Duodenal mucosa (tissue), 2 donors: ENCODE data around the gene SLC2A4RG.

ENCODE experiments used
- H3K27ac ChIP-seq: one replicate; pipeline ENCODE4 v1.7.0; 2013; ENCODE audit warnings: low read depth, low read length
- H3K27me3 ChIP-seq, 2 donors: one replicate each; pipeline ENCODE4 v1.7.0; 2013; ENCODE audit warnings: low read length in 2 of 2, control low read depth in 1 of 2; ENCODE audit not compliant: insufficient read depth in 2 of 2, control insufficient read depth in 1 of 2
- H3K36me3 ChIP-seq, 2 donors: one replicate each; pipeline ENCODE4 v1.7.0; 2013; ENCODE audit warnings: low read length in 2 of 2, control low read depth in 1 of 2; ENCODE audit not compliant: insufficient read depth in 2 of 2, control insufficient read depth in 1 of 2
- H3K4me1 ChIP-seq, 2 donors: one replicate each; pipeline ENCODE4 v1.7.0; 2013; ENCODE audit warnings: low read length in 2 of 2, control low read depth in 1 of 2; ENCODE audit not compliant: insufficient read depth in 2 of 2, control insufficient read depth in 1 of 2
- H3K4me3 ChIP-seq, 2 donors: one replicate each; pipeline ENCODE4 v1.7.0; 2013; ENCODE audit warnings: low read length in 2 of 2, low read depth in 1 of 2
- H3K9ac ChIP-seq, 2 donors: one replicate each; pipeline ENCODE4 v1.7.0; 2013; ENCODE audit warnings: low read length in 2 of 2, low read depth in 1 of 2
- H3K9me3 ChIP-seq, 2 donors: one replicate each; pipeline ENCODE4 v1.7.0; 2013; ENCODE audit warnings: low read length in 2 of 2, control low read depth in 1 of 2; ENCODE audit not compliant: control insufficient read depth in 1 of 2

Gene SLC2A4RG

DNA sequence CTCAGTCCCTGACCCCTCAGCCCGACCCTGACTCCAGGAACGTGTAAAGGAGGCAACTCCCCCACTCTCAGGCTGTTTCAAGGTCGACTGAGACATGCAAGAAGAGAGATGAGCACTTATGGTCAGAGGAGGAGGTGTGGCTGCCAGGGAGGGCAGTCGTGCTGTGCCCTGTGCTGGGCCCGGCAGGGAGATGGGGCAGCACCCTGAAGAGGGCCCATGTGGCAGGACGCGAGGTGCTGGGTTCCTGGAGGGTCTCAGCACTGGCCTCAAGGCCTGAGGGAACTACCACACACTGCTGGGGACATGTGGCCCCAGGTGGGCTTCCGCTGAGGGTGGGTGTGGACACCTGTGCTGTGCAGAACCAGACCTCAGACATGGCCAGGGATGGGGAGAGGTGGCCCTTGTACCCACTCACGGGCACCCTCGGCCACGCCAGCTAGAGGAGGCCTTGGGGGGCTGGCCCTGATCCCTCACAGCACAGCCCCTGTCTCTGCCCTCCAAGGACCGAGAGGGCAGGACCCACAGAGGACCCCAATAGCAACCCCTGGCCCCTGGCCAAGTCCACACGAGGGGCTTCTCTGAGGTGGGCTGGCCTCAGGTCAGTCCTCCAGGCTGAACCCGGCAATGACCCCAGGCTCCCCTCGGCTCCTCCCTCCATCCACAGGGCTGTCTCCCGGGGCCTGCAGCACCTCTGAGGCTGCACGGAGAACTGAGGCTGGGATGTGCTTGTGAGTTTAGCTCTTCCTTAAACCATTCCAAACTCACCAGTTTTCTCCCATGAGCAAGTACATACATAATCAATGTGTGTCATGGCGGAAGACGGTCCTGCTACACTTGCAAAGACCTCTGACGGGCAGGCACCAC, 8.7 kb downstream of the SLC2A4RG start:
- Histone ChIP-seq H3K9me3 (no peaks in the 10 kb centered on the region), H3K4me1 (no peaks in the 10 kb centered on the region), H3K4me3 (no peak overlapping the region), H3K36me3 (peaks cover 0 to 4% of the 10 kb centered on the region in 2 donors), H3K27ac (no peak overlapping the region), H3K9ac (no peak overlapping the region), H3K27me3 (no peaks in the 10 kb centered on the region)

- no peak overlapping the region for H3K27ac ChIP-seq
- no peaks in the 10 kb centered on the region for H3K36me3 ChIP-seq
- H3K4me1 ChIP-seq = no peaks in the 10 kb centered on the region
- H3K9ac ChIP-seq = no peak overlapping the region
- no peak overlapping the region for H3K4me3 ChIP-seq
- no peaks in the 10 kb centered on the region for H3K27me3 ChIP-seq
- H3K9me3 ChIP-seq = no peaks in the 10 kb centered on the region
Measured at GRCh38 chr20:63748934-63749270, 9.3 kb downstream of the SLC2A4RG start.

DNA sequence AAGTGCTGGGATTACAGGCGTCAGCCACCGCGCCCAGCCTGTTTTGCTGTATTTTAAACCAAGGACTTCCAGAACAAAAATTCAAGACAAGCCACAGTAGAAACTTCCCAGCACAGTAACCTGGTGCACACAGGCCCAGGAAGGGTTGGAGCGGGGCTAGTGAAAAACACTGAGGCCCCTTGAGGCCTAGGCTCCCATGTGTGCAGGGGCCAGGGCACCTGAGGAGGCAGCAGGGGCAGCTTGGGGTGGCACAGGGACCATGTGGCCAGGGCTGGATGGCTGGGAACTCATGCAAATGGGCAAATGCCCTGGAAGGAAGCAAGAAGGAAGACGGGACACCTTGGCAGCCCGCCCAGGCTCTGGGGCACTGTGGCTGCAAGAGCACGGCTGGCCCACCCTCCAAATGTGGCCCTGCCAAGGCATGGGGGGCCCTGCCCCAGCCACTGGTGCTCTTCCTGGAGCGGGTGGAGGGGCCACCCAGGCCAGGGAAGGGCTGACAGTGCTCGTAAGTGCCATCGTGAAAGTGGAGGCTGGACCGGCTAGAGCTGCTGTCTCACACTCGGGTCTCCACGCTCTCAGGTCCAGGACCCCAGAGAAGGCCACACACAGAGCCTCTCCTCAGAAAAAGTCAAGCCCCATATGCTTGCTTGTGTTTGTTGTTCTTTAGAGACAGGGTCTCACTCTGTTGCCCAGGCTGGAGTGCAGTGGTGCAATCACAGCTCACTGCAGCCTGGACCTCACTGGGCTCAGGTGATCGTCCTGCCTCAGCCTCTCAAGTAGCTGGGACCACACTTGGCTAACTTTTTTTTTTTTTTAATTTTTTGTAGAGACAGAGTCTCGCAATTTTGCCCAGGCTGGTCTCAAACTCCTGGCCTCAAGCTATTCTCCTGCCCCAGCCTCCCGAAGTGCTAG, 10.3 kb downstream of the SLC2A4RG start:
- no peaks in the 10 kb centered on the region for H3K27me3 ChIP-seq
- no peak overlapping the region for H3K27ac ChIP-seq
- H3K9me3 ChIP-seq = no peaks in the 10 kb centered on the region
- H3K4me3 ChIP-seq = no peak overlapping the region
- H3K36me3 ChIP-seq = no peaks in the 10 kb centered on the region
- H3K4me1 ChIP-seq = no peaks in the 10 kb centered on the region
- no peak overlapping the region for H3K9ac ChIP-seq

DNA sequence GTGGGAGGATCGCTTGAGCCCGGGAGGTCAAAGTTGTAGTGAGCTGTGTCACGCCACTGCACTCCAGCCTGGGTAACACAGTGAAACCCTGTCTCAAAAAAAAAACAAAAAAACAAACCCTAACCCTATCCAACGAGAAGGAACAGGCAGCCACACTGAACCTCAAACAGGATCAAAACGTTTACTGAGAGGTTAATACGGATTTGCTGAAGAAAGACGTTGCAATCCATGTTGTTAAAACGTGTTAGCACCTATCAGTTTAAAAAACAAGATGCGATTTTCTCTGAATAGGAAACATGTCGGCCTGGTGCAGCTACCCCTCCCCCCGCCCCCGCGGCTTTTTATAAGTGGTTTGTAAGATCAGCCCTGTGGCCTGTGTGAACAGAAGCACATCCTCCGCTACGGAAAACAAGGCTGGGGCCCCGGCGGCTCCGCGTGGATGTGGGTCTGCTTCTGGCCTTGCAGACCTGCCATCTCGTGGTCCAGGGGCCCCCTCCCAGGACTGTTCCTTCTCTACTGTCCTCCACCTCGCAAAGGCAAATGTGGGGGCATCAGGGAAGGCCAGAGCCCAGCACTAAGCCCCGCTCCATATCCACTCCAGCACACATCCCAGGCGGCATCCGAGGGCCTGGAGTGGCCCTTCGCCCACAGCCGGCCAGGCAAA, 11.4 kb downstream of the SLC2A4RG start:
- Histone ChIP-seq H3K4me1 (no peaks in the 10 kb centered on the region), H3K36me3 (no peaks in the 10 kb centered on the region), H3K9ac (no peak overlapping the region), H3K9me3 (no peaks in the 10 kb centered on the region), H3K4me3 (no peak overlapping the region), H3K27ac (no peak overlapping the region), H3K27me3 (no peaks in the 10 kb centered on the region)

DNA sequence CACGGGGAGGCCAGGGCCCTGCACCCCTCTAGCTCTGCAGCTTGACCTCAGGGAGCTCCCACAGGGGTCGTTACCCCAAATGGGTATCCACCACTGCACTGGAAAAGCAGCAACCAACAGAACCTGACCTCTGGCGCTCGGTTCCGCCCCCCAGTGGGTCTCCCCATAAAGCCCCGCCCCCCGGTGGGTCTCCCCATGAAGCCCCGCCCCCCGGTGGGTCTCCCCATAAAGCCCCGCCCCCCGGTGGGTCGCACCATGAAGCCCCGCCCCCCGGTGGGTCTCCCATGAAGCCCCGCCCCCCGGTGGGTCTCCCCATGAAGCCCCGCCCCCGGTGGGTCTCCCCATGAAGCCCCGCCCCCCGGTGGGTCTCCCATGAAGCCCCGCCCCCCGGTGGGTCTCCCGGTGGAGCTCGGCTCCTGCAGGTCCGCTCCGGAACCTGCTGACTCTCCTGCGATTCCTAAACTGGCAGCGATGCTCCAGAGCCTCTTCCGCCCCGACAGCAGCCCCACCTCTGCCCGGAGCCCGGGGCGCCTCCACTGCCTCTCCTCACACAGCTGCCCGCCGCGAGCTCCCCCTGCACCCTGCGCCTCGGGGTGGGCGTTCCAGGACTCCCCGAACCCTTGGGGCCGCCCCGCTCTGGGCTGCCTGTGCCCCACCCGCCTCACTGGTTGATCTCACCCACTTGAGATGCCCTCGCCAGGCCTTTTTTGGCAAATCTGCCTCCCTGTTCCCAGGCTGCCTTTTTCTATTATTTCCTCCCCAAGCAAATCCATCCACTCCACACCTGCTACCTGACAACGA, 12.1 kb downstream of the SLC2A4RG start:
- H3K27ac ChIP-seq = no peak overlapping the region
- no peaks in the 10 kb centered on the region for H3K27me3 ChIP-seq
- no peak overlapping the region for H3K4me3 ChIP-seq
- H3K36me3 ChIP-seq = peaks cover 0 to under 1% of the 10 kb centered on the region in 2 donors
- no peaks in the 10 kb centered on the region for H3K9me3 ChIP-seq
- H3K4me1 ChIP-seq = no peaks in the 10 kb centered on the region
- H3K9ac ChIP-seq = no peak overlapping the region

DNA sequence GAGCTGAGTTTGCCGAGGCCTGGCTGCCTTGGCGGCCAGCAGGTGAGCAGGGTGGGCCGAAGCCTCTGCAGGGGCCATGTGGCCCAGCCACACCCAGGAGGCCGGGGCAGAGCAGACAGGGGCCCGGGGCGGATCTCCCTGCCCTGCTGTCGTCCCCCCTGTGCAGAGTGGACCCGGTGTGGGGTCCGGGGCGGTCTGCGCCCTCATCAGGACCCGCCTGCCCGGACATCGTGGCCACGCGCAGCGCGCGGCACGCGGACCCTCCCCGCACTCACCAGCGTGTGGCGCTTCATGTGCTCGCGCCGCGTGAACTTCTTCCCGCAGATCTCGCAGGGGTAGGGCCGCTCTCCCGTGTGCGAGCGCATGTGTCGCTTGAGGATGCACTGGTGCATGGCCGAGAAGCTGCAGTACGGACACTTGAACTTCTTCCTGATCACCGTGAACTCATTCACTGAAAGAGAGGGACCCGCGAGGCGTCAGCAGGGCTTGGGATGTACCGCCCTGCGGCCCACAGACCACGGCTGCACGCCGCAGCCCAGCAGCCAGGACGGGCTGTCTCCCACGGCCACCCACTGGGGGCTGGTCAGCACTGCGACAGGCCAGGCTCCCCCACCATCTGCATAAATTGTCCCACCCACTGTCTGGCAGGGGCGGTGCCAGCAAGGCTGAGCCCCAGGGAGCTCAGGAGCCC, 13.0 kb downstream of the SLC2A4RG start:
- Histone ChIP-seq H3K36me3 (peaks cover 0 to 2% of the 10 kb centered on the region in 2 donors), H3K4me3 (no peak overlapping the region), H3K9me3 (no peaks in the 10 kb centered on the region)

DNA sequence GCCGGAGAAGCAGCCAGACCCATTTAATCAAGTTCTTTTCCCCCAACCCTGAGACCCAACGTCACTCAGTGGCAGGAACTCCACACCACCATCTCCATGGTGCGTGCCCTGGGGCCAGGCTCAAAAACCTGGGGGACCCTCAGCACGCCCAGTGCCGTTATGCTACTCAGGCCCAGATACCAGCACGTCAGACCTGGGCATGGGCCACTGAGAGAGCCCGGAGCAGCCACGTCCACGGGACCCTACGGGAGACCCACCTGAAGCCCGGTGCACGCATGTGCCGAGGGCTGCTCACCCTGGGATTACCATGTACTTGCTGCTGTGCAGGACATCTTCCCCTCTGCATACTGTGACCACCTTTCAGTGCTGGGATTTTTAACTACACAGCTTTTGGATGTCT, 13.8 kb downstream of the SLC2A4RG start:
- no peaks in the 10 kb centered on the region for H3K4me1 ChIP-seq
- H3K9me3 ChIP-seq = no peaks in the 10 kb centered on the region
- H3K36me3 ChIP-seq = peaks cover 0 to 2% of the 10 kb centered on the region in 2 donors
- no peak overlapping the region for H3K27ac ChIP-seq
- H3K9ac ChIP-seq = no peak overlapping the region
- no peak overlapping the region for H3K4me3 ChIP-seq
- H3K27me3 ChIP-seq = no peaks in the 10 kb centered on the region

More for the DNA sequence above, 13.0 kb downstream of the SLC2A4RG start:
- H3K4me1 ChIP-seq = no peaks in the 10 kb centered on the region
- H3K27me3 ChIP-seq = no peaks in the 10 kb centered on the region
- H3K9ac ChIP-seq = no peak overlapping the region
- no peak overlapping the region for H3K27ac ChIP-seq

- H3K27ac ChIP-seq = no peak overlapping the region
- no peak overlapping the region for H3K4me3 ChIP-seq
- no peaks in the 10 kb centered on the region for H3K4me1 ChIP-seq
- H3K27me3 ChIP-seq = no peaks in the 10 kb centered on the region
- no peak overlapping the region for H3K9ac ChIP-seq
- peaks cover 0 to 2% of the 10 kb centered on the region in 2 donors for H3K36me3 ChIP-seq
- H3K9me3 ChIP-seq = no peaks in the 10 kb centered on the region
Measured at GRCh38 chr20:63754008-63754407, 14.4 kb downstream of the SLC2A4RG start.

DNA sequence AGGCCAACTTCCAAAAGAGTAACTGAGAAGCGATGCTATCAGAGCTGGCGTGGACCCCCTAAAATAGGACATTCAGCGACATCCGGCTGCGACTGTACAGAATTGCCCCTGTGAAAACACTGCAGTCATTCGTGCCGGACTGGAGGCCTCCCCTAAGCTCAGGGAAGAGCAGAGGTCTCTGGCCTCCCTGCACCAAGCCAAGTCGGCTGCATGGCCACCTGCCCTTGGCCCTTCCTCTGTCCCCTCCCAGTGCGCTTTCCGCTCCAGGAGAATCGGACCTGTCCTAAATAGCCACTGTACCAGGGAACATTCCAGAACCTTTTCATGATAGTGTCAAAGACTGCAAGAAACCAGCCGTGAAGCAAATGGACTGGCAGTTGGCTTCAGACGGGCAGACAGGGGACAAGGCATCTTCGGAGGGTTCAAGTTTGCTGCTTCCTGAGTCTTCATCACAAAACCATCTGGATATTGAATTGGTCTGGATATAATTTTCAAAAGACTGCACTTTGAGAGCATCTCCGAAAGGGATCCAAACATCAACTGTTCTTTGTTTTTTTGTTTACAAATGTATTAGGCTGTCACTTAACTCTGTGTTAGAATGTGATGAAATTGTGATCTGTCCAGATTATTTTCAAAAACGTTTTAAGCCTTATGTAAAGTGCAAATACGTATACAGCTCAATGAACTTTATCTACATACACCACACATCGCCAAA, 16.5 kb downstream of the SLC2A4RG start:
- Histone ChIP-seq H3K27me3 (no peaks in the 10 kb centered on the region), H3K27ac (no peak overlapping the region), H3K4me1 (no peaks in the 10 kb centered on the region), H3K4me3 (no peak overlapping the region), H3K36me3 (peaks cover 0 to 2% of the 10 kb centered on the region in 2 donors), H3K9ac (no peak overlapping the region), H3K9me3 (no peaks in the 10 kb centered on the region)
